Colonic mucosa (tissue), 4 donors: ENCODE measurements around the gene NVL. TPM values are rescaled to one million over a fixed set of nuclear protein-coding genes. Genes with fewer than 3 reads are reported as not detected.

Source experiments
- DNase-seq: peaks from one replicate; pipeline ENCODE4 v3.0.0-alpha.2; 2020
- H3K27ac ChIP-seq: fragments of 200-600 bp; one replicate; pipeline ENCODE4 v1.8.0; 2021
- H3K27me3 ChIP-seq: fragments of 200-600 bp; one replicate; pipeline ENCODE4 v1.8.0; 2021
- H3K36me3 ChIP-seq: fragments of 200-600 bp; one replicate; pipeline ENCODE4 v1.8.0; 2021
- H3K4me1 ChIP-seq: fragments of 200-600 bp; one replicate; pipeline ENCODE4 v1.8.0; 2021; ENCODE audit warnings: mild to moderate bottlenecking
- H3K4me3 ChIP-seq: fragments of 200-600 bp; one replicate; pipeline ENCODE4 v1.8.0; 2021
- H3K9ac ChIP-seq, 2 donors: one replicate each; pipeline ENCODE4 v1.7.0; 2013; ENCODE audit warnings: control low read depth in 2 of 2, low read depth in 2 of 2, low read length in 2 of 2
- H3K9me3 ChIP-seq: fragments of 200-600 bp; one replicate; pipeline ENCODE4 v1.8.0; 2021
- intact Hi-C: fragments of 100-400 bp; cut with DNase I; formaldehyde crosslinking; loops from one replicate; pipeline ENCODE4 v1.14.1; 2022
- total RNA-seq, 2 donors: library from RNA; stranded (reverse); fragmentation: NEBNext Ultra II Directional in 1 of 2; extraction: Animal tissue kit (Norgen Biotek cat#: 25700) in 1 of 2; gene quantifications; one replicate each; pipeline ENCODE4 v1.2.1, GENCODE V29; 2021
- TF ChIP-seq, protein P1 (sequence below): fragments of 200-600 bp; IDR thresholded peaks from one replicate; pipeline ENCODE4 v1.8.0; 2022; ENCODE audit warnings: antibody characterized with exemption, mild to moderate bottlenecking
- donor health status: healthy.
- donor health status: DM: no; HTN: no; CAD: no.
- donor health status: DM: no; HTN: no; CAD: no.

NVL gene
- total RNA-seq, 2 donors from 2014 or later: 39.4 to 51.5 TPM

DNA sequence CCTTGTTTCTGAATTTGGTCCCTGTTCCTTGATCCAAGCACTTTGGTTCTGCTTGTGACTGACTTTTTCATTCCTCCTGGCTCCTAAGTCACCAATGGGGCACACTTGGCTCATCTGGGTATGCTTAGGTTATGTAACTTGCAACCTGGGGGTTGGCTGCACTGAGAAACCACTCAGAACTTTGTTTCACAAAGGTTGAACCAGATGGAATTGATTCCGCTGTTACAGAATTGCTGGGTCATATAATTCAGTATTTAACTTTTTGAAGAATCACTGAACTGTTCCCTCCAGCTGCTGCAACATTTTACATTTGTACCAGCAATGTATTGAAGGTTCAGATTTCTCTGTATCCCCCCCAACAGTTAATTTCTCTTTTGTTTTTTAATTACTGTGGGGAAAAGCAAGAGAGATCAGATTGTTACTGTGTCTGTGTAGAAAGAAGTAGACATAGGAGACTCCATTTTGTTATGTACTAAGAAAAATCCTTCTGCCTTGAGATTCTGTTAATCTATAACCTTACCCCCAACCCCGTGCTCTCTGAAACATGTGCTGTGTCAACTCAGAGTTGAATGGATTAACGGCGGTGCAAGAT lies 9.6 kb upstream of the NVL start:
- H3K36me3 ChIP-seq: no peaks in the 10 kb centered on the region
- no peak overlapping the region for H3K27ac ChIP-seq
- H3K4me3 ChIP-seq: no peak overlapping the region
- TF ChIP-seq, protein P1, sequence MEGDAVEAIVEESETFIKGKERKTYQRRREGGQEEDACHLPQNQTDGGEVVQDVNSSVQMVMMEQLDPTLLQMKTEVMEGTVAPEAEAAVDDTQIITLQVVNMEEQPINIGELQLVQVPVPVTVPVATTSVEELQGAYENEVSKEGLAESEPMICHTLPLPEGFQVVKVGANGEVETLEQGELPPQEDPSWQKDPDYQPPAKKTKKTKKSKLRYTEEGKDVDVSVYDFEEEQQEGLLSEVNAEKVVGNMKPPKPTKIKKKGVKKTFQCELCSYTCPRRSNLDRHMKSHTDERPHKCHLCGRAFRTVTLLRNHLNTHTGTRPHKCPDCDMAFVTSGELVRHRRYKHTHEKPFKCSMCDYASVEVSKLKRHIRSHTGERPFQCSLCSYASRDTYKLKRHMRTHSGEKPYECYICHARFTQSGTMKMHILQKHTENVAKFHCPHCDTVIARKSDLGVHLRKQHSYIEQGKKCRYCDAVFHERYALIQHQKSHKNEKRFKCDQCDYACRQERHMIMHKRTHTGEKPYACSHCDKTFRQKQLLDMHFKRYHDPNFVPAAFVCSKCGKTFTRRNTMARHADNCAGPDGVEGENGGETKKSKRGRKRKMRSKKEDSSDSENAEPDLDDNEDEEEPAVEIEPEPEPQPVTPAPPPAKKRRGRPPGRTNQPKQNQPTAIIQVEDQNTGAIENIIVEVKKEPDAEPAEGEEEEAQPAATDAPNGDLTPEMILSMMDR: no peak
- H3K9ac ChIP-seq: no peak overlapping the region
- DNase-seq: no peak
- intact Hi-C loops: loop anchor here (10.0 kb wide), 1 partner anchor 165 kb away; no protein-coding TSS in a partner anchor
- H3K27me3 ChIP-seq: no peaks in the 10 kb centered on the region
- no peaks in the 10 kb centered on the region for H3K4me1 ChIP-seq
- H3K9me3 ChIP-seq: no peaks in the 10 kb centered on the region

DNA sequence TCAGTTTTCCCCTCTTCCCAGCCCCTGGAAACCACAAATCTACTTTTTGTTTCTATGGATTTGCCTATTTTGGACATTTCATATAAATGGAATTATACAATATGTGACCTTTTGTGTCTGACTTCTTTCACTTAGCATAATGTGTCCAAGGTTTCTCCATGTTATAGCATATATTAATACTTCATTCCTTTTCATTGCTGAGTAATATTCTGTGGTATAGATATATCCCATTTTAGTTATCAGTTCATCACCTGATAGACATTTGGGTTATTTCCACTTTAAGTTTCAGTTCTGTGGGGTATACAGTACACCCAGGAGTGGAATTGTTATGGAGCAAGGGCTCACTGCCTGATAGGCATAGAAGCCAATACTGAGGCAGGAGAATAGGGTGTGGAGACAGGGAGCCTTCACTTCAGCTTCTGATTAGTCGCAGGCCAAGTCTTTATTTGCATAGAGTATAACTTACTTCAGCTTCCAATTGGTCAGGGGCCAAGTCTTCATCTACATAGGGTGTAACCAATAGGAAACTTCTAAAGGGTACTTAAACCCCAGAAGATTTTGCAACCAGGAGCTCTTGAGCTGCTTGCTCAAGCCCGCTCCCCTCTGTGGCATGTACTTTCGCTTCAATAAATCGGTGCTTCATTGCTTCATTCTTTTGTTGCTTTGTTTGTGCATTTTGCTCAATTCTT lies 8.3 kb upstream of the NVL start:
- intact Hi-C loops: loop anchor here (10.0 kb wide), 1 partner anchor 163 kb away; no protein-coding TSS in a partner anchor
- Histone ChIP-seq H3K27ac (no peak overlapping the region), H3K4me3 (no peak overlapping the region), H3K27me3 (no peaks in the 10 kb centered on the region), H3K9ac (no peak overlapping the region), H3K36me3 (no peaks in the 10 kb centered on the region), H3K9me3 (no peaks in the 10 kb centered on the region), H3K4me1 (no peaks in the 10 kb centered on the region)
- TF ChIP-seq, protein P1: no peak
- no peak for DNase-seq

DNA sequence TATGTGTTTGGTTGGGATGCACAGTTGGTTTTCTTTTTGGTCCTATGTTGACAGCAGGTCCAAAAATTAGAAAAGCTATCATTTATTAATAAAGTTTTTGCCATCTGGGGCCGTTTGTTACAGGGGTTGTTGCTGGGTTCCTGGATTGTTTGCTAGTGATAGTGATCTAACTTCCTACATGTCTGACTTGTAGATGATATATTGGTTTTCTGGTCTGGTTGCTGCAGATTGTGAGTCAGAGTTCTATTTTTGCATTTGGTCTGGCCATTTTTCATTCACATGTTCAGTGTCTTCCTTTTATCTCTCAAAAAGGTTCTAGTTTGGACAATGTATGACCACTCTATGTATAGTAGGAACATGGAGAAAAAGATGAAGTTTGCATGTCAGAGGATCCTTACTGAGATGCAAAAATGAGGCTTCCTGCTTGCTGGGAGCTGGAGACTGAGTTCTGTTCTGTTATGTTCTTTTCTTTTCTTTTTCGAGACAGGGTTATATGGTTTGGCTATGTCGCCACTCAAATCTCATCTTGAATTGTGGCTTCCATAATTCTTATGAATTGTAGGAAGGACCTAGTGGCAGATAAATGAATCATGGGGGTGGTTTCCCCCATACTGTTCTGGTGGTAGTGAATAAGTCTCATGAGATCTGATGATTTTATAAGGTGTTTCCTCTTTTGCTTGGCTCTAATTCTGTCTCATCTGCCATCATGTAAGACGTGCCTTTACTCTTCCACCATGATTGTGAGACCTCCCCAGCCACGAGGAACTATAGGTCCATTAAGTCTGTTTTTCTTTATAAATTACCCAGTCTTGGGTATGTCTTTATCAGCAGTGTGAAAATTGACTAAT lies 4.2 kb upstream of the NVL start:
- no peaks in the 10 kb centered on the region for H3K9me3 ChIP-seq
- H3K36me3 ChIP-seq: no peaks in the 10 kb centered on the region
- H3K4me1 ChIP-seq: peaks cover under 1% of the 10 kb centered on the region
- no peak for DNase-seq
- no peaks in the 10 kb centered on the region for H3K27me3 ChIP-seq
- intact Hi-C loops: loop anchor here (2.0 to 10.0 kb wide), 2 partner anchors 159 to 219 kb away; partner anchors contain the start of gene FBXO28
- TF ChIP-seq, protein P1: no peak
- H3K27ac ChIP-seq: no peak overlapping the region
- no peak overlapping the region for H3K9ac ChIP-seq
- H3K4me3 ChIP-seq: no peak overlapping the region

DNA sequence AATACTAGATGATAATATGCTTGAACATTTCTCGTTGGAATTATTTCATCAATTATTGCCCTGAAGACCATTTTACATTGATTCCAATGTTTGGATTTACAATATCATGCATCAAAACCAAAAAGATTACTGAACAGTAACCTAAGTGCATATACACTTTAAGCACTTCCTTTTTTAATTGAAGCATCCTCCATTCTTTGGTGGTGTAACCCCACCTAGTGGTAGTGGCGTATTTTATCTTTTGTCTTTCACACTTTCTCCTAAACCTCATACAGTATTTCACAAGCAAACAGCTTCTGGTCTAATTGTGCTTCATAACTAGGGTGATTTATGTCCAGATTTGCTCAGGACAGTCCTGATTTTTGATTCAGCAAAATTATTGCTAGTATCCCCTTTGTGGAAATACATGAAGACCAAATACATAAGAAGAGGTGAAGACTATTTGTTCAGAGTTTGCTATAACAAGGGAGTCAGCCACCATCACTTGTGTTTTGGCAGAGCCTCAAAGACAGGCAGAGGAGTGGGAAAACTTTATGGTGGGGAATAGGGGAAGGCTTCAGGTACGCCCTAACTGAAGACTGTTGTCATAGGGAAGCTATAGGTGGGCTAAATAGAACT lies 3.4 kb upstream of the NVL start:
- DNase-seq: peak; percentile 51
- no peaks in the 10 kb centered on the region for H3K9me3 ChIP-seq
- H3K27ac ChIP-seq: no peak overlapping the region
- H3K4me1 ChIP-seq: peaks cover 8% of the 10 kb centered on the region
- TF ChIP-seq, protein P1: peak; percentile 51
- no peaks in the 10 kb centered on the region for H3K36me3 ChIP-seq
- H3K9ac ChIP-seq: no peak overlapping the region
- no peak overlapping the region for H3K4me3 ChIP-seq
- H3K27me3 ChIP-seq: no peaks in the 10 kb centered on the region
- intact Hi-C loops: loop anchor here (10.0 kb wide), 1 partner anchor 159 kb away; no protein-coding TSS in a partner anchor

DNA sequence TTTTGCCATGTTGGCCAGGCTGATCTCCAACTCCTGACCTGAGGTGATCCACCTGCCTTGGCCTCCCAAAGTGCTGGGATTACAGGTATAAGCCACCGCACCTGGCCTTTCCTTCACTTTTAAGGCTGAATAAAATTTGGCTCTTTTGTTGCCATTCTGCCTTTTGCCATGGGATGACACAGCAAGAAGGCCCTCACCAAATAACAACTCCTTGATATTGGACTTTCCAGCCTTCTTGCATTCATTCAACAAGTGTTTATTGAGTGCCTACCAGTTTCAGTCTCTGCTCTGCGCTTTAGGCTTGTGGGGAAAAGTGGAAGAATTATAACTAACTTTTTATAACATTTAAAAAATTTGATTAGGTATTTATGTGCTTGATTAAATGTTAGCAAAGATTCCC lies 1.9 kb upstream of the NVL start:
- DNase-seq: no peak
- intact Hi-C loops: loop anchor here (10.0 kb wide), 1 partner anchor 157 kb away; no protein-coding TSS in a partner anchor
- no peak overlapping the region for H3K4me3 ChIP-seq
- H3K27me3 ChIP-seq: no peaks in the 10 kb centered on the region
- no peaks in the 10 kb centered on the region for H3K9me3 ChIP-seq
- H3K4me1 ChIP-seq: peaks cover 10% of the 10 kb centered on the region
- H3K36me3 ChIP-seq: no peaks in the 10 kb centered on the region
- H3K9ac ChIP-seq: no peak overlapping the region
- H3K27ac ChIP-seq: no peak overlapping the region
- TF ChIP-seq, protein P1: no peak
